NCI-H1417 (cell line): ENCODE results near the gene LHPP.

ENCODE experiments used
- DNase-seq, 3 experiments: peaks; one replicate each; lab custom pipeline; 2025; lab: John Stamatoyannopoulos, UW

LHPP gene

GRCh38 chr10:124658591-124659242 is 197.1 kb downstream of the LHPP start:
- no peak for DNase-seq

- no peak for DNase-seq
These were observed 197.8 kb downstream of the LHPP start for GRCh38 chr10:124659380-124659779.

DNA sequence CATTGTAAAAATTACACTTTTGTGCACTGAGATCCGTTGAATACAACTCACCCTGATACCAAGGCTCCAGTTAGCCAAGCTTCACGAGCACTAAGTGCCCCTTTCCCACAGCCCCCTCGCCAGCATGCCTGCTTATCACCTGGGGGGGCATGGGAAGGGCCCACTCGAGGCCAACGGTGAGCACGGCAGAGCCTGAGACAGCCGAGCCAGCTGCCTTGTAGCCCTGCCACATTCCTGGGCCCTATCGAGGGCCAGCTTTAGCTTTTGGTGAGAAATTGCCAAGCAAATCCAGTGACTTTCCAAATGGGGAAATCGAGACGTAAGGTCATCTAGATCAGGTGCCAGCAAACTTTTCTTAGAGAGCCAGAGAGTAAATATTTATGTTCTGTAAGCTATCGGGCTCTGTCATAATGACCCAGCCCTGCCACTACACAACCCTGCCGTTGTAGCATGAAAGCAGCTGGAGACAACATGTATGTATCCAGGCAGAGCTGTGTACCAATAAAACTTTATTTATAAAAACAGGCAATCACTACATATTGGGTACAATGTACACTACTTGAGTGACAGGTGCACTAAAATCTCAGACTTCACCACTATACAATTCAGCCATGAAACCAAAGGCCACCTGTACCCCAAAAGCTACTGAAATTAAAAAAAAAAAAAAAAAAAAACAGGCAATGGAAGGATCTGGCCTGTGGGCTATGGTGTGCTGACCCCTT is 198.9 kb downstream of the LHPP start:
- no peak for DNase-seq

- DNase-seq, result no peak
These were observed 200.1 kb downstream of the LHPP start for GRCh38 chr10:124661660-124662180.

DNA sequence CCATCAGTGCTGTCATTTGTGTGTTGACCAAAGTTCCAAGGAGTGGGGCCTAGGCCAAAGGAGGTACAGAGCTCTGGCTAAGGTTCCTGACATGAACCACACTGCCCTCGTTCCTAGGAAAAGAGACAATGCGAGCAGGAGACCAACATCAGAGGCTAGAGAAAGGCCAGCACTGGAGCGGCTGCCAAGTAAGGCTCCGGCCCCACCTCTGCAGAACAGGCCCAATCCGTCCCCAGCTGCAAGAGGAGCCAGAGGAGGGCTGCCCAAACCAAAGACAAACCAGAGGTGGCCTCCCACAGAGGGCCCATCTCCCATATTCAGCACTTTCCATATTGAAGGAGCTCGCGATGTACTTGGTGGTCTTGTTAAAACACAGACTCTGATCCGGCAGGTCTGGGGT is 201.6 kb downstream of the LHPP start:
- no peak for DNase-seq
